IMR-90 (cell line): ENCODE measurements around the gene MIER2. TPM values are rescaled to one million over a fixed set of nuclear protein-coding genes. Genes with fewer than 3 reads are reported as not detected.

Experiments used
- ATAC-seq: fragments of 200-7000 bp; cut with Tn5 transposase; 2 replicates; pipeline ENCODE4 v1.9.1; 2020; ENCODE audit warnings: low read depth, mild to moderate bottlenecking, moderate library complexity
- BruUV-seq: library from RNA; stranded (reverse); fragments of 400-500 nt; replicated peaks from 2 replicates; lab custom pipeline; 2021; lab: Mats Ljungman, UMichigan
- CTCF ChIA-PET: fragments of 300-600 bp; formaldehyde crosslinking; extraction: SDS; loops from one replicate; lab custom pipeline; 2021; ENCODE audit warnings: antibody characterized with exemption; lab: Yijun Ruan, JAX
- POLR2A ChIA-PET: fragments of 300-600 bp; sonication (Branson Sonifier 250); formaldehyde crosslinking; loops from one replicate; lab custom pipeline; 2022; ENCODE audit warnings: antibody characterized with exemption; ENCODE audit not compliant: unreplicated experiment; lab: Charles Lee
- DNase-seq: peaks from one replicate; pipeline ENCODE4 v3.0.0; 2013
- H2AFZ ChIP-seq: replicated peaks from 2 replicates; pipeline ENCODE3; 2013; ENCODE audit warnings: low read length, mild to moderate bottlenecking; ENCODE audit not compliant: poor library complexity
- H2AK5ac ChIP-seq: 2 replicates; pipeline ENCODE4 v1.6.1; 2013; ENCODE audit warnings: low read depth, low read length, inconsistent platforms
- H2AK9ac ChIP-seq: replicated peaks from 2 replicates; pipeline ENCODE3; 2013; ENCODE audit warnings: mild to moderate bottlenecking, low read depth, low read length, moderate library complexity; ENCODE audit not compliant: poor library complexity
- H2BK120ac ChIP-seq: 2 replicates; pipeline ENCODE4 v1.6.1; 2013; ENCODE audit warnings: low read depth, low read length, inconsistent platforms
- H2BK15ac ChIP-seq: 3 replicates; pipeline ENCODE4 v1.6.1; 2013; ENCODE audit warnings: low read depth, low read length, inconsistent platforms
- H2BK20ac ChIP-seq: 2 replicates; pipeline ENCODE4 v1.6.1; 2013; ENCODE audit warnings: low read depth, mild to moderate bottlenecking, inconsistent platforms, low read length, moderate library complexity
- H2BK5ac ChIP-seq: 2 replicates; pipeline ENCODE4 v1.6.1; 2013; ENCODE audit warnings: mild to moderate bottlenecking, low read depth, low read length, inconsistent platforms; ENCODE audit not compliant: poor library complexity, severe bottlenecking
- H3K14ac ChIP-seq: replicated peaks from 2 replicates; pipeline ENCODE4 v1.6.1; 2013; ENCODE audit warnings: low read depth, low read length, inconsistent platforms
- H3K18ac ChIP-seq: 2 replicates; pipeline ENCODE4 v1.6.1; 2013; ENCODE audit warnings: low read depth, low read length, control low read depth
- H3K23ac ChIP-seq: 2 replicates; pipeline ENCODE4 v1.6.1; 2013; ENCODE audit warnings: low read depth, low read length, inconsistent platforms
- H3K27ac ChIP-seq: 2 replicates; pipeline ENCODE4 v1.5.1; 2013; ENCODE audit warnings: mild to moderate bottlenecking, control low read depth, low read length; ENCODE audit not compliant: insufficient read depth
- H3K27me3 ChIP-seq: 2 replicates; pipeline ENCODE4 v1.6.1; 2013; ENCODE audit warnings: low read length; ENCODE audit not compliant: control insufficient read depth, insufficient read depth
- H3K36me3 ChIP-seq: 2 replicates; pipeline ENCODE4 v1.6.1; 2013; ENCODE audit warnings: low read length, mixed read lengths; ENCODE audit not compliant: control insufficient read depth, insufficient read depth
- H3K4ac ChIP-seq: 2 replicates; pipeline ENCODE4 v1.6.1; 2013; ENCODE audit warnings: low read depth, low read length, inconsistent platforms
- H3K4me1 ChIP-seq: 2 replicates; pipeline ENCODE4 v1.6.1; 2013; ENCODE audit warnings: low read length, mixed read lengths; ENCODE audit not compliant: control insufficient read depth, insufficient read depth
- H3K4me2 ChIP-seq: 2 replicates; pipeline ENCODE4 v1.6.1; 2013; ENCODE audit warnings: low read depth, mild to moderate bottlenecking, control low read depth, low read length, moderate library complexity
- H3K4me3 ChIP-seq: 2 replicates; pipeline ENCODE4 v1.5.1; 2013; ENCODE audit warnings: low read depth, mild to moderate bottlenecking, control low read depth, low read length, moderate library complexity; ENCODE audit not compliant: insufficient read depth
- H3K56ac ChIP-seq: 2 replicates; pipeline ENCODE4 v1.6.1; 2013; ENCODE audit warnings: low read length, inconsistent platforms; ENCODE audit not compliant: insufficient read depth; ENCODE audit errors: extremely low read depth
- H3K79me1 ChIP-seq, 2 experiments: 2 replicates each; pipeline ENCODE4 v1.6.1; 2013; ENCODE audit warnings: low read length in 2 of 2, inconsistent platforms in 1 of 2, low read depth in 1 of 2
- H3K9ac ChIP-seq: 2 replicates; pipeline ENCODE4 v1.6.1; 2013; ENCODE audit warnings: low read depth, low read length, control low read depth
- H3K9me1 ChIP-seq: 2 replicates; pipeline ENCODE4 v1.6.1; 2013; ENCODE audit warnings: low read length, inconsistent platforms; ENCODE audit not compliant: insufficient read depth
- H3K9me3 ChIP-seq: 2 replicates; pipeline ENCODE4 v1.6.1; 2013; ENCODE audit warnings: low read length; ENCODE audit not compliant: control insufficient read depth, insufficient read depth
- H4K20me1 ChIP-seq: 2 replicates; pipeline ENCODE4 v1.6.1; 2013; ENCODE audit warnings: low read length, inconsistent platforms; ENCODE audit not compliant: insufficient read depth
- H4K5ac ChIP-seq: 2 replicates; pipeline ENCODE4 v1.6.1; 2013; ENCODE audit warnings: mild to moderate bottlenecking, low read depth, low read length, control low read depth
- H4K8ac ChIP-seq, 2 experiments: 2 replicates each; pipeline ENCODE4 v1.6.1; 2013; ENCODE audit warnings: low read depth in 2 of 2, low read length in 2 of 2, control low read depth in 1 of 2, inconsistent platforms in 1 of 2
- H4K91ac ChIP-seq: 2 replicates; pipeline ENCODE4 v1.6.1; 2013; ENCODE audit warnings: low read depth, low read length, inconsistent platforms; ENCODE audit not compliant: insufficient read depth
- FOS ChIP-seq: fragments of 150-350 bp; IDR thresholded peaks from 2 replicates; pipeline ENCODE4 v1.6.1; 2016; ENCODE audit warnings: low read depth, low read length
- WGBS, 2 experiments: methylation state at CpG; one replicate each; pipeline versions ENCODE4 v1.1.5 to v1.1.7; 2013; ENCODE audit warnings: missing lambda C conversion rate in 2 of 2; ENCODE audit not compliant: insufficient read length in 1 of 2; ENCODE audit errors: extremely low coverage in 2 of 2; 5-methylcytosine and 5-hydroxymethylcytosine counted together
- dilution Hi-C: fragments of 300-500 bp; cut with HindIII; formaldehyde crosslinking; loops from one replicate; pipeline ENCODE4 v1.14.3; 2018; ENCODE audit warnings: low sequenced_read_pairs; ENCODE audit not compliant: unreplicated experiment
- in situ Hi-C: fragments of 300-500 bp; cut with MboI; formaldehyde crosslinking; loops from 3 replicates; pipeline ENCODE4 v1.14.3; 2019; ENCODE audit warnings: low sequenced_read_pairs, inconsistent platforms, mixed read lengths
- intact Hi-C: fragments of 100-400 bp; cut with micrococcal nuclease; formaldehyde crosslinking; loops from 2 replicates; pipeline ENCODE4 v1.10.0; 2022
- polyA plus RNA-seq, 3 experiments: library from polyadenylated mRNA; depleted of rRNA; stranded (reverse); fragments of >200 nt; gene quantifications; 2 replicates each; pipeline ENCODE4 v1.2.3, GENCODE V29; 2012; ENCODE audit warnings: low replicate concordance in 1 of 3
- total RNA-seq: library from RNA; depleted of rRNA; stranded (reverse); fragments of >200 nt; gene quantifications from 2 replicates; pipeline ENCODE4 v1.2.3, GENCODE V29; 2012

Gene MIER2
- total and polyA plus RNA-seq, 2 of the 4 experiments (the other 2 are of a cell fraction), result 28.0 to 28.4 TPM

GRCh38 chr19:313988-314815 lies 30.4 kb downstream of the MIER2 start:
- no peak overlapping the region for H3K14ac ChIP-seq
- H2BK120ac ChIP-seq, result no peak overlapping the region
- dilution Hi-C loops (no loop called here), intact Hi-C loops (no loop called here), in situ Hi-C loops (no loop called here)
- no peak overlapping the region for H2AK5ac ChIP-seq
- no peak overlapping the region for H4K8ac ChIP-seq
- H4K91ac ChIP-seq, result no peak overlapping the region
- no peak overlapping the region for H2AFZ ChIP-seq
- H3K4me3 ChIP-seq, result no peak overlapping the region
- DNase-seq (no peak), ATAC-seq (no peak)
- CTCF ChIA-PET, result no interaction called here
- H2BK5ac ChIP-seq, result no peak overlapping the region
- H2AK9ac ChIP-seq, result no peak overlapping the region
- H2BK20ac ChIP-seq, result no peak overlapping the region
- no peaks in the 10 kb centered on the region for H3K4me1 ChIP-seq
- POLR2A ChIA-PET, result no interaction called here
- TF ChIP-seq FOS, result no peak
- no peak overlapping the region for H3K23ac ChIP-seq
- H3K9me3 ChIP-seq, result peaks cover 3% of the 10 kb centered on the region; the same call in 1 of the 2 replicates
- BruUV-seq, result no TSS peak
- no peak overlapping the region for H3K4me2 ChIP-seq
- H3K36me3 ChIP-seq, result peaks cover 48% of the 10 kb centered on the region
- H2BK15ac ChIP-seq, result no peak overlapping the region
- peaks cover 2% of the 10 kb centered on the region; the same call in 1 of the 2 replicates for H3K9me1 ChIP-seq
- H3K79me1 ChIP-seq, result peaks cover 11 to 53% of the 10 kb centered on the region in 2 experiments
- WGBS, 2 experiments, result 90% methylated on average over 8 of the region's 22 CpGs; no CpG with 5 or more reads in 1 of the 2 experiments
- H3K27me3 ChIP-seq, result no peaks in the 10 kb centered on the region
- peaks cover 57% of the 10 kb centered on the region for H4K20me1 ChIP-seq
- H3K56ac ChIP-seq, result no peak overlapping the region
- H3K27ac ChIP-seq, result no peak overlapping the region
- H3K18ac ChIP-seq, result no peak overlapping the region
- no peak overlapping the region for H3K9ac ChIP-seq
- H4K5ac ChIP-seq, result no peak overlapping the region
- H3K4ac ChIP-seq, result no peak overlapping the region
